WTC11 (cell line): ENCODE measurements around the gene LMBRD1. TPM values are rescaled to one million over a fixed set of nuclear protein-coding genes. Genes with fewer than 3 reads are reported as not detected.

Source experiments
- ATAC-seq: fragments of 200-7000 bp; cut with Tn5 transposase; 2 replicates; pipeline ENCODE4 v1.10.0; 2021; ENCODE audit warnings: mild to moderate bottlenecking, moderate library complexity
- CTCF ChIA-PET: fragments of 300-600 bp; sonication (Branson Sonifier 250); formaldehyde crosslinking; loops from one replicate; lab custom pipeline; 2021; ENCODE audit warnings: antibody characterized with exemption; lab: Charles Lee
- POLR2A ChIA-PET: fragments of 350-600 bp; sonication (Branson Sonifier 250); formaldehyde crosslinking; loops from one replicate; lab custom pipeline; 2021; ENCODE audit warnings: antibody characterized with exemption; lab: Charles Lee
- DNase-seq: peaks from one replicate; pipeline ENCODE4 v3.0.0; 2021; ENCODE audit warnings: low spot score
- H3K27ac Mint-ChIP-seq: 2 replicates; pipeline ENCODE4 v1.8.0; 2021; ENCODE audit warnings: mixed read lengths
- H3K27me3 Mint-ChIP-seq: 2 replicates; pipeline ENCODE4 v1.8.0; 2021; ENCODE audit warnings: low read depth, mild to moderate bottlenecking, moderate library complexity, mixed read lengths
- H3K36me3 Mint-ChIP-seq: 2 replicates; pipeline ENCODE4 v1.8.0; 2021; ENCODE audit warnings: mixed read lengths
- H3K4me1 Mint-ChIP-seq: 2 replicates; pipeline ENCODE4 v1.8.0; 2022; ENCODE audit warnings: mixed read lengths
- H3K4me3 Mint-ChIP-seq: 2 replicates; pipeline ENCODE4 v1.8.0; 2021; ENCODE audit warnings: mild to moderate bottlenecking, moderate library complexity, mixed read lengths
- H3K9me3 Mint-ChIP-seq: 2 replicates; pipeline ENCODE4 v1.8.0; 2021; ENCODE audit warnings: mixed read lengths
- CBFB ChIP-seq: sonication (generic); formaldehyde crosslinking; IDR thresholded peaks from 2 replicates; pipeline ENCODE4 v1.8.1; 2022; ENCODE audit warnings: mild to moderate bottlenecking, low read depth, missing genetic modification reagents
- CREM ChIP-seq: sonication (generic); formaldehyde crosslinking; IDR thresholded peaks from 2 replicates; pipeline ENCODE4 v1.8.1; 2022; ENCODE audit warnings: mild to moderate bottlenecking, missing genetic modification reagents, moderate library complexity
- CTCF ChIP-seq: fragments of 200-600 bp; IDR thresholded peaks from 2 replicates; pipeline ENCODE4 v1.8.0; 2022; ENCODE audit warnings: antibody characterized with exemption
- FOXK1 ChIP-seq: sonication (generic); formaldehyde crosslinking; IDR thresholded peaks from 2 replicates; pipeline ENCODE4 v1.8.0; 2022; ENCODE audit warnings: mild to moderate bottlenecking, moderate library complexity, missing genetic modification reagents
- HMGXB4 ChIP-seq: sonication (generic); formaldehyde crosslinking; IDR thresholded peaks from 2 replicates; pipeline ENCODE4 v1.8.1; 2023; ENCODE audit warnings: mild to moderate bottlenecking, moderate library complexity, missing genetic modification reagents
- IRF1 ChIP-seq: sonication (generic); formaldehyde crosslinking; IDR thresholded peaks from 2 replicates; pipeline ENCODE4 v1.8.0; 2023; ENCODE audit warnings: missing genetic modification reagents
- NR1H2 ChIP-seq: sonication (generic); formaldehyde crosslinking; IDR thresholded peaks from 2 replicates; pipeline ENCODE4 v1.9.0; 2021; ENCODE audit warnings: mild to moderate bottlenecking, moderate library complexity, missing genetic modification reagents
- NR3C1 ChIP-seq: sonication (generic); formaldehyde crosslinking; conservative IDR thresholded peaks from 2 replicates; pipeline ENCODE4 v1.8.1; 2023; ENCODE audit warnings: low read depth, mild to moderate bottlenecking, missing genetic modification reagents
- PREB ChIP-seq: sonication (generic); formaldehyde crosslinking; IDR thresholded peaks from 2 replicates; pipeline ENCODE4 v1.8.1; 2022; ENCODE audit warnings: mild to moderate bottlenecking, missing genetic modification reagents, moderate library complexity, borderline replicate concordance
- RELA ChIP-seq: sonication (generic); formaldehyde crosslinking; IDR thresholded peaks from 2 replicates; pipeline ENCODE4 v1.8.1; 2022; ENCODE audit warnings: missing genetic modification reagents, mild to moderate bottlenecking, borderline replicate concordance
- SMAD4 ChIP-seq: sonication (generic); formaldehyde crosslinking; IDR thresholded peaks from 2 replicates; pipeline ENCODE4 v1.8.0; 2022; ENCODE audit warnings: mild to moderate bottlenecking, missing genetic modification reagents
- TP53 ChIP-seq: sonication (generic); formaldehyde crosslinking; IDR thresholded peaks from 2 replicates; pipeline ENCODE4 v1.8.1; 2023; ENCODE audit warnings: mild to moderate bottlenecking, missing genetic modification reagents
- ZNF232 ChIP-seq: sonication (generic); formaldehyde crosslinking; IDR thresholded peaks from 2 replicates; pipeline ENCODE4 v1.8.0; 2022; ENCODE audit warnings: mild to moderate bottlenecking, missing genetic modification reagents
- ZNF671 ChIP-seq: fragments of 250-450 bp; sonication (Bioruptor Pico); IDR thresholded peaks from 2 replicates; pipeline ENCODE4 v1.8.0; 2021; ENCODE audit warnings: mild to moderate bottlenecking
- total RNA-seq: library from RNA; stranded (reverse); gene quantifications from 3 replicates; pipeline ENCODE4 v1.2.3, GENCODE V29; 2021
- TF ChIP-seq, protein P1 (sequence below): sonication (generic); formaldehyde crosslinking; IDR thresholded peaks from 2 replicates; pipeline ENCODE4 v1.8.1; 2023; ENCODE audit warnings: mild to moderate bottlenecking, missing genetic modification reagents, borderline replicate concordance
- TF ChIP-seq, protein P2 (sequence below): fragments of 250-450 bp; sonication (Bioruptor Pico); IDR thresholded peaks from 2 replicates; pipeline ENCODE4 v1.9.0; 2021; ENCODE audit warnings: mild to moderate bottlenecking, borderline replicate concordance

Gene LMBRD1
- total RNA-seq, 1 experiment from 2014 or later = 15.0 TPM

DNA sequence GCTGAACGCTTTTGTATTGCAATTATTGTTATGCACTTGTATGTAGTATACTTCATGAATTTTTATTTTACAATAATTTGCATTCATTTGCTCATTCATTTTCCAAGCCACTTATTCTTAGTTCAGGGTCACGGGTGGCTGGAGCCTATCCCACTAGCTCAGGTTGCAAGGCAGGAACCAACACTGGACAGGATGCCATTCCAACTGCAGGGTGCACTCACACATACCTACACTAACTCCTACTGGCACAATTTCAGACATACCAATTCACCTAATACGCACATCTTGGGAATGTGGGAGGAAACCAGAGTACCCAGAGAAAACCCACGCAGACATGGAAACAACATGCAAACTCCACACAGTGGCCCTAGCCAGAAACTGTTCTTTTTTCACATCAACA lies 61.8 kb downstream of the LMBRD1 start (continued):
- TF ChIP-seq HMGXB4 (no peak), NR1H2 (CRISPR knock-in tag) (no peak), CBFB (CRISPR knock-in tag) (no peak)
- TF ChIP-seq, all 79 proteins: peak for 0

DNA sequence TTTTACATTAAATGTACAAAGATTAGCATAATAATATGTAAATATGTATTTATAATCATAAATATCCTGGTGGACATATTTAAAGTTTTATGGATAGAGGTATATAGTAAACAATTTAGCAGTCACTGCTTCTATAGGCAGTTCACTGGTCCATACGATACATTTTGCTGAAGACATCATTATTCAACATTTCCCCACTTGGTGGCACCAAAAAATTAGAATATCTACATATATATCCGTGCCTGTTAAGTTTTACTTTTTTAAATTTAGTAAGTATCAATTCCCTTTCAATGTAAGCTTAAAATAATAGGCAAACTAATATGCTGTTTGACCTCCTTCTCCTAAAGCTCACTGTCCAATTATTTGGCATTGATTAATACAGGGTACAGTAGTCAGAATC lies 64.2 kb downstream of the LMBRD1 start:
- ATAC-seq = no peak
- Mint-ChIP-seq H3K27ac (no peak overlapping the region), H3K27me3 (no peaks in the 10 kb centered on the region), H3K9me3 (0 out of 2 replicates have a peak, but pooled peaks cover 3% of the 10 kb centered on the region), H3K36me3 (peaks cover 7% of the 10 kb centered on the region; the same call in 1 of the 2 replicates), H3K4me3 (no peak overlapping the region), H3K4me1 (peaks cover 7% of the 10 kb centered on the region)
- CTCF ChIA-PET = no interaction called here
- POLR2A ChIA-PET = no interaction called here
- TF ChIP-seq PREB (CRISPR knock-in tag) = no peak
- TF ChIP-seq NR3C1 (CRISPR knock-in tag) = no peak
- TF ChIP-seq SMAD4 = no peak
- TF ChIP-seq RELA (CRISPR knock-in tag) = no peak
- TF ChIP-seq, protein P1, sequence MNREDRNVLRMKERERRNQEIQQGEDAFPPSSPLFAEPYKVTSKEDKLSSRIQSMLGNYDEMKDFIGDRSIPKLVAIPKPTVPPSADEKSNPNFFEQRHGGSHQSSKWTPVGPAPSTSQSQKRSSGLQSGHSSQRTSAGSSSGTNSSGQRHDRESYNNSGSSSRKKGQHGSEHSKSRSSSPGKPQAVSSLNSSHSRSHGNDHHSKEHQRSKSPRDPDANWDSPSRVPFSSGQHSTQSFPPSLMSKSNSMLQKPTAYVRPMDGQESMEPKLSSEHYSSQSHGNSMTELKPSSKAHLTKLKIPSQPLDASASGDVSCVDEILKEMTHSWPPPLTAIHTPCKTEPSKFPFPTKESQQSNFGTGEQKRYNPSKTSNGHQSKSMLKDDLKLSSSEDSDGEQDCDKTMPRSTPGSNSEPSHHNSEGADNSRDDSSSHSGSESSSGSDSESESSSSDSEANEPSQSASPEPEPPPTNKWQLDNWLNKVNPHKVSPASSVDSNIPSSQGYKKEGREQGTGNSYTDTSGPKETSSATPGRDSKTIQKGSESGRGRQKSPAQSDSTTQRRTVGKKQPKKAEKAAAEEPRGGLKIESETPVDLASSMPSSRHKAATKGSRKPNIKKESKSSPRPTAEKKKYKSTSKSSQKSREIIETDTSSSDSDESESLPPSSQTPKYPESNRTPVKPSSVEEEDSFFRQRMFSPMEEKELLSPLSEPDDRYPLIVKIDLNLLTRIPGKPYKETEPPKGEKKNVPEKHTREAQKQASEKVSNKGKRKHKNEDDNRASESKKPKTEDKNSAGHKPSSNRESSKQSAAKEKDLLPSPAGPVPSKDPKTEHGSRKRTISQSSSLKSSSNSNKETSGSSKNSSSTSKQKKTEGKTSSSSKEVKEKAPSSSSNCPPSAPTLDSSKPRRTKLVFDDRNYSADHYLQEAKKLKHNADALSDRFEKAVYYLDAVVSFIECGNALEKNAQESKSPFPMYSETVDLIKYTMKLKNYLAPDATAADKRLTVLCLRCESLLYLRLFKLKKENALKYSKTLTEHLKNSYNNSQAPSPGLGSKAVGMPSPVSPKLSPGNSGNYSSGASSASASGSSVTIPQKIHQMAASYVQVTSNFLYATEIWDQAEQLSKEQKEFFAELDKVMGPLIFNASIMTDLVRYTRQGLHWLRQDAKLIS = no peak
- no peak for TF ChIP-seq FOXK1 (CRISPR knock-in tag)
- no peak for TF ChIP-seq ZNF671 (CRISPR knock-in tag)
- no peak for TF ChIP-seq CTCF
- TF ChIP-seq IRF1 (CRISPR knock-in tag) = no peak
- TF ChIP-seq ZNF232 (CRISPR knock-in tag) = no peak
- no peak for TF ChIP-seq TP53 (CRISPR knock-in tag)
- TF ChIP-seq, protein P2, sequence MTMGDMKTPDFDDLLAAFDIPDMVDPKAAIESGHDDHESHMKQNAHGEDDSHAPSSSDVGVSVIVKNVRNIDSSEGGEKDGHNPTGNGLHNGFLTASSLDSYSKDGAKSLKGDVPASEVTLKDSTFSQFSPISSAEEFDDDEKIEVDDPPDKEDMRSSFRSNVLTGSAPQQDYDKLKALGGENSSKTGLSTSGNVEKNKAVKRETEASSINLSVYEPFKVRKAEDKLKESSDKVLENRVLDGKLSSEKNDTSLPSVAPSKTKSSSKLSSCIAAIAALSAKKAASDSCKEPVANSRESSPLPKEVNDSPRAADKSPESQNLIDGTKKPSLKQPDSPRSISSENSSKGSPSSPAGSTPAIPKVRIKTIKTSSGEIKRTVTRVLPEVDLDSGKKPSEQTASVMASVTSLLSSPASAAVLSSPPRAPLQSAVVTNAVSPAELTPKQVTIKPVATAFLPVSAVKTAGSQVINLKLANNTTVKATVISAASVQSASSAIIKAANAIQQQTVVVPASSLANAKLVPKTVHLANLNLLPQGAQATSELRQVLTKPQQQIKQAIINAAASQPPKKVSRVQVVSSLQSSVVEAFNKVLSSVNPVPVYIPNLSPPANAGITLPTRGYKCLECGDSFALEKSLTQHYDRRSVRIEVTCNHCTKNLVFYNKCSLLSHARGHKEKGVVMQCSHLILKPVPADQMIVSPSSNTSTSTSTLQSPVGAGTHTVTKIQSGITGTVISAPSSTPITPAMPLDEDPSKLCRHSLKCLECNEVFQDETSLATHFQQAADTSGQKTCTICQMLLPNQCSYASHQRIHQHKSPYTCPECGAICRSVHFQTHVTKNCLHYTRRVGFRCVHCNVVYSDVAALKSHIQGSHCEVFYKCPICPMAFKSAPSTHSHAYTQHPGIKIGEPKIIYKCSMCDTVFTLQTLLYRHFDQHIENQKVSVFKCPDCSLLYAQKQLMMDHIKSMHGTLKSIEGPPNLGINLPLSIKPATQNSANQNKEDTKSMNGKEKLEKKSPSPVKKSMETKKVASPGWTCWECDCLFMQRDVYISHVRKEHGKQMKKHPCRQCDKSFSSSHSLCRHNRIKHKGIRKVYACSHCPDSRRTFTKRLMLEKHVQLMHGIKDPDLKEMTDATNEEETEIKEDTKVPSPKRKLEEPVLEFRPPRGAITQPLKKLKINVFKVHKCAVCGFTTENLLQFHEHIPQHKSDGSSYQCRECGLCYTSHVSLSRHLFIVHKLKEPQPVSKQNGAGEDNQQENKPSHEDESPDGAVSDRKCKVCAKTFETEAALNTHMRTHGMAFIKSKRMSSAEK = no peak
- TF ChIP-seq CREM = no peak
- DNase-seq = no peak
